ENCODE data around the gene NT5C2.
"Not testable (repeated sequence)": the region's sequence is repeated elsewhere in the genome, so short reads cannot be mapped to it uniquely, and the experiment has no call there.

Gene NT5C2

DNA sequence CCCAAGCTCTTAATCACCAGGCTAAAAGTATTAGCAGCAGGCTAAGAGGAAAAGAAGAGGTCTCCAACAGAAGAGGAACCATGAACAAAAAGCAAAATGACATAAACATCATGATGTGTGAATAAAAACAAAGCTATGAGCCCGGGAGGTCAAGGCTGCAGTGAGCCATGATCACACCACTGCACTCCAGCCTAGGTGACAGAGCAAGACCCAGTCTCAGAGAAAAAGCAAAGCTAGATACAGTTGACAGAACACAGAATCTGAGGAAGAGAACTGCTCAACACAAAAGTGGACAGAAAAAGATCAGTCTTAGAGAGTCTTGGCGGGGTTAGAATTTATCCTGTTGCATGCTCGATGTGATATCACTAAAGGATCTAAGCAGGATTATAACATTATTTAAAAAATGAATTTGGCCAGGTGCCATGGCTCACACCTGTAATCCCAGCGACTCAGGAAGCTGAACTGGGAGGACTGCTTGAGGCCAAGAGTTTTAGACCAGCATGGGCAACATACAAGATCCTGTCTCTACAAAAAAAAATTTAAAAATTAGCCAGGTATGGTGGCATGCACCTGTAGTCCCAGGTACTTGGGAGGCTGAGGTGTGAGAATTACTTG lies 37.5 kb downstream of the NT5C2 start:
- DNase-seq: no peak

GRCh38 chr10:103154521-103155299 lies 38.4 kb downstream of the NT5C2 start:
- no peak for DNase-seq

DNA sequence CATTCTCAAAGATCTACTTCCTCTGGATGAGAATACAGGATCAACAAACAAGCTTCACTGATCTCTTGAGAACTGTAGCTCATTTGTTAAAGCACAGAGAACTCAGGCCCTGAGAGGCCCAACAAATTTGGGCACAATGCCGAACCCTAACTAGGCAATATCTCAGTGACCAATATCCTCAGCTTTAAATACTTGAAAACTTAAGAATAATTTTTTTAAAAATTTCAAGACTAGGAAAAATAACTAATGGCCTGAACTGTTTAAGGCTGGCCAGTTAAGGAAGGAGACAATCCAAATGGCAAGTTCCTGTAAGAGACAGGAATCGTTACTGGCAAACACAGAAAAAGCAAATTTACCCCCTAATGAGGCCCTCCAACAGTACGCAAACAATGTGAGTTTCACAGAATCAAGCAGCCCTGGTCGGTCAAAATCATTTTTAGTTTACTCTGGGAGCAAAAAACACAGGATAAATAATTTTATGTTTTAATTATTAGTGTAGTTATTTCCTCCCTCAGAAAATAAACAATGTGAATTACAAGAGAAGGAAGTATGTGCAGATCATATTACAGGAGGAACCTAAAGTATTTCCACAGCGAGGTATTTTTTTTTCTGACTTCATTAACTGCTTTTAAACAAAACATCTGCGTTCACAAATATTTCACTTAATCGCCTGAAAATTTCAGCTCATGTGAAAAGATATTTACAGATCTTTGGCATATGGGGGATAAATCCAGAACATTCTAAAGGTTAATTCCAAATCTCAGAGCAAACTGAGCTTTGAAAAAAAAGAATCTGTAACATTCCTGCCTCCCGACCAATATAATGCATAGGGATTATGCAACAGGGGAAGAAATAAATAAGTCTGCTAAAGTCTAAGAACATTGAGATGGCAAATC lies 39.5 kb downstream of the NT5C2 start:
- DNase-seq: no peak

- DNase-seq: no peak
Observed at GRCh38 chr10:103149991-103150622, 43.0 kb downstream of the NT5C2 start.

DNA sequence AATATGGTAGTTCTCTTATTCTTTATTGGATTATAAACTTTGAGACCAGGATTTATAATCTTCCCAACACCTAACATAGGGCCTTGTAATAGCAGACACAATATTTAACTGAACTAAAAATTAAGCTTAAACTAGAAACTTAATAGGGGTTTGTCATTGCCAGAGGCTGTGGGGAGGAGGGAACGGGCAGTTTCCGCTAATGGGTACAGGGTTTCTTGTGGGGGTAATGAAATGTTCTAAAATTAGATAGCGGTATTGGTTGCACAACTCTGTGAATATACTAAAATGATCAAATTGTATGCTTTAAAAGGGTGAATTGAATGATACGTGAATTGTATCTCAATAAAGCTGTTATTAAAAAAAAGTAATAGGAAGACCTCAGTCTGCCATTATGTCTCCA lies 45.4 kb downstream of the NT5C2 start:
- DNase-seq: no peak

DNA sequence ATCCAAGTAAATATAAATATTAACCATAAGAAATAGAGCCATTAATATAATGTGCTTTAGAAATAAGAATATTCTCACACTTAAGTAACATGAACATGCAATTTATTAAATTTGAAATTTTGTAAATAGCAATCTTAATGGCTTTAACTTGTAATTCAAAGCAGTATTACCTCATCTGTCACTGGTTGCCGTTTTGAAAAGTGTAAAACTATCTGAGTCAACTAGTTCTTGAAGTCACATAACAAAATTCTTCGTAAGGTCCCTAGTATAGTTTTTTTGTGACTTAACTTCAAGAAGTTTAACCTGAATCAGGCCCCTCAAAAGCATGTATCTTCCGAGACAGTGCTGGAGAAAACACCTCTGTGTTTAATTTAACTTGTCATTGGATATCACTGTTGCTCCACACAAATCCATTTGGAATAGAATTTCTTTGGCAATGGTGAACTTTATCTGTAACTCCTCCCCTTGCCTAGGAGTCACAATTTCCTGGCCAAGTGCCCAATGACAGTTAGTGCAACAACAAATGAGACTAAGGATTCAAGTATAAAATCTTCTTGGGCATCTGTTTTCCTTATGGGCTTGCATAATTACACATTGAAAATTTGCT lies 47.1 kb downstream of the NT5C2 start:
- DNase-seq: no peak

DNA sequence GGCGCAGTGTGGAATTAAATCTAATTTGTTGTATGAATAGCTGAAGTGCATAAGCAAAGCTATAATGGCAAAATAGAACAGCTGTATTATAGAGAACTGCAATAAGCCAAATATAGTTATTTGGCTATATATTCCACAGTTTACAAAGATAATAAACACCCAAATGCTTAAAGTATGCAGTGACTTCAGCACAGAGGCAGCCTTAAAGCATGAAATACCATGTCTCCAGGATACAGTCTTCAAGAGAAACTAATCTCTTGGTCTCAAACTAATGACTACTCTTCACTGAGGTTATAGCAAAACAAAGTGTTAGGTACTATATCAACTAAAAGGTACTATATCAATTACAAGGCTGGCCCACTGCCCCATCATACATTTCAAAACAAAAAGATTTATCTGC lies 48.0 kb downstream of the NT5C2 start:
- no peak for DNase-seq

DNA sequence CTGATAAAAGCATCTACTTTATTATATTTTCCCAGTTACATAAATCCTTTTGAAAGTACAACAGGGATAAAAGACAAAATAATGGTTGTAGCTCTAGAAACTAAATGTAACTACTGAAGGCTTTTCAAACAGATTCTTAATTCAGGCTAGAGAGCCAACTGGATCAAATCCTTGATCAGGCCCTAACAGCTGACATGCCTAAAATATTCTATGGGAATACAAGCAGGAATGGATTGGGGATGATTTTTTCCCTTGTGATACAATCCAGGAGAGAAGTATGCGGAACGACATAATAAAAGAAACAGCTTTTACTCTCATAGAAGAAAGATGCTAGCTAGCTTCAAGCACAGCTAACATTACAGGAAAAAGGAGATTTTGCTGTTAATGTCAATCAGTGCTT lies 49.0 kb downstream of the NT5C2 start:
- no peak for DNase-seq

- DNase-seq: not testable (repeated sequence)
Observed at GRCh38 chr10:103143641-103144040, 49.4 kb downstream of the NT5C2 start.

DNA sequence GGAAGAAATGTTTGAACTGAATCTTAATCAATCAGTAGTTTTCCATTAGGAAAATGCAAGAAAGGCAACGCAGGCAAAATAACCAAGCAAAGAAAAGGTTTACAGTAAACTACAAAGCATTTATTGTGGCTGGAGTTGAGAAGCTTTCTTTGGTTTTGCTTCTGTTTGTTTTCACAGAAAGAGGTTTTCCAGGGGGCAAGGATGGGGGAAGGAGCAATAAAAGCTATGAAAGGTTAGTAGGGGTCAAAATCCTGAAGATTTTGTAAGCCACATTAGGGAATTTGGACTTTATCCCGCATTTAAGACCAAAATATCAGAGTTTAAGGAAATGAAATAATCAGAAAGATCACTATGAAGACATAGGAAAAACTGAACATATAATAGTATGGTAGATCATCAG lies 51.1 kb downstream of the NT5C2 start:
- DNase-seq: no peak

DNA sequence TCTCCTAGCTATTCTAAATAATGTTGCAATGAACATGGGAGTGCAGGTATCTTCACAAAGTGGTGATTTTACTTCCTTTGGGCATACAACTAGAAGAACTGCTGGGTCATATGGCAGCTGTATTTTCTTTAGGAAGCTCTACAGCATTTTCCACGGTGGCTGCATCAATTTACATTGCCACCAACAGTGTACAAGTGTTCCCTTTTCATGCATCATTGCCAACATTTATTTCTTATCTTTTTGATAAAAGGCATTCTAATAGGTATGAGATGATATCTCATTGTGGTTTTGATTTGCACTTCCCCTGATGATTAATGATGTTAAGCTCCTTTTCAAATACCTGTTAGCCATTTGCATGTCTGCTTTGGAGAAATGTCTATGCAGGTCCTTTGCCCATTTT lies 52.6 kb downstream of the NT5C2 start:
- DNase-seq: no peak

GRCh38 chr10:103139803-103140202 lies 53.3 kb downstream of the NT5C2 start:
- DNase-seq: no peak

DNA sequence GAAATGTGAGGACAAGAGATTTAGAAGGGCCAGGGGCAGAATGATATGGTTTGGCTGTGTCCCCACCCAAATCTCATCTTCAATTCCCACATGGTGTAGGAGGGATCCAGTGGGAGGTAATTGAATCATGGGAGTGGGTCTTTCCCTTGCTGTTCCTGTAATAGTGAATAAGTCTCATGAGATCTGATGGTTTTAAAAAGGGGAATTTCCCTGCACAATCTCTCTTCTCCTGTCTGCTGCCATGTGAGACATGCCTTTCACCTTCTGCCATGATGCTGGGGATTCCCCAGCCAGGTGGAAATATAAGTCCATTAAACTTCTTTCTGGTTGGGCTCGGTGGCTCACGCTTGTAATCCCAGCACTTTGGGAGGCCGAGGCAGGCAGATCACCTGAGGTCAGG lies 57.9 kb downstream of the NT5C2 start:
- not testable (repeated sequence) for DNase-seq

- no peak for DNase-seq
Observed at GRCh38 chr10:103130910-103131309, 62.2 kb downstream of the NT5C2 start.

- DNase-seq: not testable (repeated sequence)
Observed at GRCh38 chr10:103130180-103130579, 62.9 kb downstream of the NT5C2 start.

GRCh38 chr10:103127241-103127640 lies 65.8 kb downstream of the NT5C2 start:
- DNase-seq: no peak

DNA sequence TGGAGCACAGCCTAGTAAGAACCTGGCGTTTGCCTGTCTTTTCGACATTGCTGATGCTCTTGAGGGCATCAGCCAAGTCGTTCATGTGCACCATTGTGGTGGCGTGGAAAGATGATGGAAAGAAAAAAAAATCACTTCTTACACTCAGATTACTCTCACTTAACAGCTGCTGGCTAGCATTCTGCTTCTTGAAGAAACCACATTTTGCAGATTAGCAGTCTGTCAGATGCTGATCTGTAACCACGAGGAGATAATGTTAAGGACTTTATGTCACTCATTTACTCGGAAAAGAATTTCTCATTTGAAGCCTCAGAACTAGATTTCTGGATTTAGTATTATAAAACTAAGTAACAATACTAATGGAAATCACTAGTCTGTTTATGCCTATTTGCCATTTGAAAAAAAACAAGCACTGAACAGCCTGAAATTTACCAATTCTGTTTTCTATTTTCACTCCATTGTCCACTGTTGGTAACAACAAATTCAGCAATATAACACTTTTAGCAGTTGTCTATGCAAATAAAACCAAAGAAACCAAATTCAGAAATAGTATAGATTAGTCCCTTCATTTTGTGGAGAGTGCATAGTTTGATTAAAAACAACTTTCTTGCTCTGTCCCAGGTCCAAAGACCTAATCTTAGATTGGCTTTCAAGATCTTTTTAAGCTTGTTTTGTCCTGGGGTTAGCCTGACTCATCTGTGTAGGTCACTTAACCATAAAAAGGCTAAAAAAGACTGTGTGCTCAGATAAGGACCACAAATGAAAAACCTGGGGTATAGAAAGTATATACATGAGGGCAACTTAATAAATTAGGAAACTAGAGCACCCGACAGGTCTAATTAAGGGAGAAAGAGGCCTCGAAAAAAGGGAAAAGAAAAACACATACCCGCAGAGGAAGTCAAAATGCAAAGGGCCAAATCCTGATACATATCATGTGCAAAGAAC lies 67.5 kb downstream of the NT5C2 start:
- DNase-seq: no peak

DNA sequence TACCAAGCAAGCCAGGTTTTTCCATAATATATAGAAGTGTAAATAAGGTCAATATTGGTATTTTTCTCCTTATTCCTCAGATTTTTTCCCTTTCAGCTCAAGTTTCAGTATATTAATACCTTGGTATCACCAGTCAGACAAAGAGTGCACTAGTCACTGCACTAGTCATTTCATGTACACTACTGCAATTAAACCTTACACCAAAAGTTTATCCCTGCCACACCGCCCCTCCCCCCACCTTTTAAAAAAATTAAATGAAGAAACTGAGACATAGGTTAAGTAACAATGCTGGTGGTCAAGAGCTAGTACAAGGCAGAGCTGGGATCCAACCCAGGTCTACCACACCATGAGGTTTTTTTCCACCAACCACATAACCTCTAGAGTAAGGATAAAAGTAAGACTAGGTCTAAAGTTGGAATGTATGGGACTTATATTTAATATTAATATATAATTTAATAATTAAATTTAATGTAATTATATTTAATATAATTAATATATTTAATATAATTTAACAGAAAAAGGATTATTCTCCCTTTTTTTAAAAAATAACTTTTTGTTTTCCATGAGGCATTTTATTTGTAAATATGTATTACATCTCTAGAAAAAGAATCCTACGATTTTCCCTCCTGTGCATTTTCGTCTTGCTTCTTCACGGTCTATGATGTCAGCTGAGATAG lies 68.5 kb downstream of the NT5C2 start:
- no peak for DNase-seq

DNA sequence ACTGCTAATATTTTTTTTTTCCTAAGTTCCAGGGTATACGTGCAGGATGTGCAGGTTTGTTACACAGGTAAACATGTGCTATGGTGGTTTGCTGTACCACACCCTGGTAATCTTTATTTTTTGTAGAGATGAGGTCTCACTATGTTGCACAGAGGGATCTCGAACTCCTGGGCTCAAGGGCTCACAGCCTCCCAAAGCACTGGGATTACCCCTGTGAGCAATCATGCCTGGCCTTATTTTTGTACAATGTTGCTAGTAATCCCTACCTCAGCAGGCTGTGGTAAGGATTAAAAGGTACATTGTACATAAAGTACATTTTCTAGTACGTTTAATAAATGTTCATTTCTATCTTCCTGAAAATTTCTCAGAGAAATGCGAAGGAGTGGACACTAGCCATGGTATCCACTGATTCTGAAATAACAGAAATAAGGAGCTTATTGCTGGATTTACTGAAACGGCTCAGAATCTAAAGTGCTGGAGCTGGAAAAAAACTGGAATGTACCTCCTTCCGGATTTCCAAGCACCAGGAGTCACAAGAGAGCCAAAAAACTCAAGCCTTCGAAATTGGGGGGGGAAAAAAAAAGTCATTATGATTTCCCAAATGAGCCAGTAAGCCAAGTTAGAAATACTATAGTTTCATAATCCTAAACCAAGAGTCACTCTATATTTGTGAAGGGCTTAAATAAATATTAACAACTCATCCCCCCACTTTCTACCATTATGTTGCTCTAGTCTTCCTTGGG lies 69.6 kb downstream of the NT5C2 start:
- no peak for DNase-seq

Measured in CD4-positive, alpha-beta T cell treated with Interleukin-17A for 1 hour (primary cell).